HL-60 (cell line): ENCODE measurements around the gene COL1A2.

Source experiments
- DNase-seq, 2 experiments: peaks; one replicate each; pipeline ENCODE4 v3.0.0-alpha.2; 2010 to 2020; ENCODE audit warnings: low read depth in 1 of 2, low spot score in 1 of 2
- H3K27ac ChIP-seq: fragments of 250-450 bp; sonication (Bioruptor Pico); replicated peaks from 2 replicates; pipeline ENCODE4 v1.5.1; 2020; ENCODE audit warnings: mild to moderate bottlenecking, moderate library complexity
- H3K27me3 ChIP-seq: fragments of 250-450 bp; sonication (Bioruptor Pico); 2 replicates; pipeline ENCODE4 v1.5.1; 2021; ENCODE audit warnings: mild to moderate bottlenecking, moderate library complexity; ENCODE audit not compliant: insufficient read depth, poor library complexity, severe bottlenecking
- H3K4me3 ChIP-seq: replicated peaks from 2 replicates; pipeline ENCODE4 v1.5.1; 2011; ENCODE audit warnings: mild to moderate bottlenecking, control low read depth, low read length; ENCODE audit not compliant: insufficient read depth
- GABPA ChIP-seq: IDR thresholded peaks from 2 replicates; pipeline ENCODE4 v1.6.1; 2012; ENCODE audit warnings: low read depth
- POLR2AphosphoS5 ChIP-seq: IDR thresholded peaks from 2 replicates; pipeline ENCODE4 v1.6.1; 2012; ENCODE audit warnings: low read depth
- SPI1 ChIP-seq: IDR thresholded peaks from 2 replicates; pipeline ENCODE4 v1.6.1; 2012; ENCODE audit warnings: low read depth, mild to moderate bottlenecking, borderline replicate concordance
- TF ChIP-seq, protein P1 (sequence below): IDR thresholded peaks from 2 replicates; pipeline ENCODE4 v1.6.1; 2012; ENCODE audit warnings: low read depth; ENCODE audit not compliant: insufficient replicate concordance
- TF ChIP-seq, protein P2 (sequence below): IDR thresholded peaks from one replicate; pipeline ENCODE4 v1.5.1; 2011; ENCODE audit warnings: low read length, control low read depth, inconsistent platforms; ENCODE audit not compliant: insufficient read depth

Gene COL1A2

DNA sequence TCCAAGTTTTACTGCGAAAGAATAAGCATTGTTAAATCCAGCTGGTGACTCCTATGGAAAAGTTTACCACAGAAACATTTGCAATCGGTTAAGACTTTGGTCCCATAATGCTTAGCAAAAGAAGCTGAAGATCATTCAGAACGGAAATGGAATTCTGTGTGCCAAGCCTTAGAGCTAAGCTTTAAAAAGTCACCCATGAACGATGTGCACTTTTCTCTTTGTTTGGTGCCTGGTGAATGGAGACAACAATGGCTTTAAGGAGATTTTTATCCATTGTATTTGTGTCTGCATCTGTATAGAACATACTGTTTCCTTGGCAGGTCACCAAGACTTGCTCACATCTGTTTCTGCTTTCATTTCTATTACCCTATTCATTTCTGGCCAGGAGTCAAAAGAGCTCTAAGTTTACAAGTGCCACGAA, 26.3 kb upstream of the COL1A2 start:
- TF ChIP-seq, protein P1, sequence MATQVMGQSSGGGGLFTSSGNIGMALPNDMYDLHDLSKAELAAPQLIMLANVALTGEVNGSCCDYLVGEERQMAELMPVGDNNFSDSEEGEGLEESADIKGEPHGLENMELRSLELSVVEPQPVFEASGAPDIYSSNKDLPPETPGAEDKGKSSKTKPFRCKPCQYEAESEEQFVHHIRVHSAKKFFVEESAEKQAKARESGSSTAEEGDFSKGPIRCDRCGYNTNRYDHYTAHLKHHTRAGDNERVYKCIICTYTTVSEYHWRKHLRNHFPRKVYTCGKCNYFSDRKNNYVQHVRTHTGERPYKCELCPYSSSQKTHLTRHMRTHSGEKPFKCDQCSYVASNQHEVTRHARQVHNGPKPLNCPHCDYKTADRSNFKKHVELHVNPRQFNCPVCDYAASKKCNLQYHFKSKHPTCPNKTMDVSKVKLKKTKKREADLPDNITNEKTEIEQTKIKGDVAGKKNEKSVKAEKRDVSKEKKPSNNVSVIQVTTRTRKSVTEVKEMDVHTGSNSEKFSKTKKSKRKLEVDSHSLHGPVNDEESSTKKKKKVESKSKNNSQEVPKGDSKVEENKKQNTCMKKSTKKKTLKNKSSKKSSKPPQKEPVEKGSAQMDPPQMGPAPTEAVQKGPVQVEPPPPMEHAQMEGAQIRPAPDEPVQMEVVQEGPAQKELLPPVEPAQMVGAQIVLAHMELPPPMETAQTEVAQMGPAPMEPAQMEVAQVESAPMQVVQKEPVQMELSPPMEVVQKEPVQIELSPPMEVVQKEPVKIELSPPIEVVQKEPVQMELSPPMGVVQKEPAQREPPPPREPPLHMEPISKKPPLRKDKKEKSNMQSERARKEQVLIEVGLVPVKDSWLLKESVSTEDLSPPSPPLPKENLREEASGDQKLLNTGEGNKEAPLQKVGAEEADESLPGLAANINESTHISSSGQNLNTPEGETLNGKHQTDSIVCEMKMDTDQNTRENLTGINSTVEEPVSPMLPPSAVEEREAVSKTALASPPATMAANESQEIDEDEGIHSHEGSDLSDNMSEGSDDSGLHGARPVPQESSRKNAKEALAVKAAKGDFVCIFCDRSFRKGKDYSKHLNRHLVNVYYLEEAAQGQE: no peak
- TF ChIP-seq GABPA (no peak), SPI1 (no peak), POLR2AphosphoS5 (no peak)
- TF ChIP-seq, protein P2, sequence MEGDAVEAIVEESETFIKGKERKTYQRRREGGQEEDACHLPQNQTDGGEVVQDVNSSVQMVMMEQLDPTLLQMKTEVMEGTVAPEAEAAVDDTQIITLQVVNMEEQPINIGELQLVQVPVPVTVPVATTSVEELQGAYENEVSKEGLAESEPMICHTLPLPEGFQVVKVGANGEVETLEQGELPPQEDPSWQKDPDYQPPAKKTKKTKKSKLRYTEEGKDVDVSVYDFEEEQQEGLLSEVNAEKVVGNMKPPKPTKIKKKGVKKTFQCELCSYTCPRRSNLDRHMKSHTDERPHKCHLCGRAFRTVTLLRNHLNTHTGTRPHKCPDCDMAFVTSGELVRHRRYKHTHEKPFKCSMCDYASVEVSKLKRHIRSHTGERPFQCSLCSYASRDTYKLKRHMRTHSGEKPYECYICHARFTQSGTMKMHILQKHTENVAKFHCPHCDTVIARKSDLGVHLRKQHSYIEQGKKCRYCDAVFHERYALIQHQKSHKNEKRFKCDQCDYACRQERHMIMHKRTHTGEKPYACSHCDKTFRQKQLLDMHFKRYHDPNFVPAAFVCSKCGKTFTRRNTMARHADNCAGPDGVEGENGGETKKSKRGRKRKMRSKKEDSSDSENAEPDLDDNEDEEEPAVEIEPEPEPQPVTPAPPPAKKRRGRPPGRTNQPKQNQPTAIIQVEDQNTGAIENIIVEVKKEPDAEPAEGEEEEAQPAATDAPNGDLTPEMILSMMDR: no peak
- DNase-seq: no peak
- no peak overlapping the region for H3K27ac ChIP-seq
- no peak overlapping the region for H3K4me3 ChIP-seq
- no peaks in the 10 kb centered on the region for H3K27me3 ChIP-seq

DNA sequence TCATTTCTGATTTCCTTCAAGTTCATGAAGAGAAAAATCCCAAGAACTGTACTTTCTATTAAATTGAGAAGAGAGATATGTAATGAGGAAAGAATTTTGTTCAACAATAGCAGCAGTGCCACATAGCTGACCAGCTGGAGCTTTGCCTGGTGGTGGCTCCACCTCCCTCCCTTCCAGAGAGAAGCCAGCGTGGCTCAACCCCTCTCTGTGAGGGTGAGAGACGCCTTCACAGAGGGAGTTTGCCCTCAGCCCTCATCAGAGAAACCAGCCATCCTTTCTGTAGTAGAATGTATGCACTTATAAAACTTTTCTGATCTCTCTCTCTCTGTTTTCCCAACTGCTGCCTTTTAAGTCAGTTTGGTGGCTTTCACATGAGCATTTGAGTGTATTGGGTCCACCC, 20.5 kb upstream of the COL1A2 start:
- no peak for DNase-seq
- Histone ChIP-seq H3K4me3 (no peak overlapping the region), H3K27me3 (no peaks in the 10 kb centered on the region), H3K27ac (no peak overlapping the region)
- TF ChIP-seq POLR2AphosphoS5 (no peak), GABPA (no peak)
- TF ChIP-seq, protein P2: no peak
- TF ChIP-seq, protein P1: no peak

DNA sequence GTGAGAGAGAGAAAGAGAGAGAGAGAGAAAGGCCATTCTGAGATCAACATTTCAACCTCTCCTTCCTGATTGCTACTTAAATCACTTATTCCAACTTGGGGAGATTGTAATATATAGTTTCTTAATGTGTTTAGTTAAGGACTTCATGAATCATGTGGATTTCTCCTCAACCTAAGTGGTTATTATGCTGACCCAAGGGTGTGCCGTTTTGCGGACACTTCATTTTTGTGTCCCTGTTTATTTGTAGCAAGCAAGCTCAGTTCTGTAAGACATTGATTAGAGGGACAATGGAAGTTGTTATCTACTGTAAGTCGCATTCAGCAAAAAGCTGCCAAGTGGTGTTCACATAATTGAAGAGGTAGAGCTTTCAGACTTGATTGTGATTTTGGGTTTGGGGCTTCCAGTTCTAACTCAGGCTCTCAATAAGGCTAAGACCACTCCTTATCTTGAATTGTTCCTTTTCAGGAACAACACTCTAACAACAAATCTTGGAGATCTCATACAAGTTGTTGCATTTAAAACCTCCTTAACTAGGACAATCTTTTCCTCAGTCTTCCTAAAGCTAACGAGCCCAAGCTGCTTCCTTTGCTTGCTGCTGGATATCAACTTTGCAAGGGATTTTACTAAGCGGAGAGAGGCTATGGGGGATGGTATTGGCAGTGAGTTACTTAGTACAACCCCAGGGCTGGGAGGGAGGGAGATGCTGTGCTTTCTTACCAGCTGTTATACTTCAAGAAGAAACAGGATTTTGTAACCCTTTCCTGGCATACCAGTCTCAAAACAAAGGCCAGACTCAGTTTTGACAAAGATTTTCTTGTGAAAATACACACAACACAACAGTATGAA, 19.8 kb upstream of the COL1A2 start:
- no peak for TF ChIP-seq GABPA
- no peak for TF ChIP-seq POLR2AphosphoS5
- TF ChIP-seq SPI1: no peak
- TF ChIP-seq, protein P2: no peak
- TF ChIP-seq, protein P1: no peak
- Histone ChIP-seq H3K27me3 (no peaks in the 10 kb centered on the region), H3K27ac (no peak overlapping the region), H3K4me3 (no peak overlapping the region)
- DNase-seq: no peak
